Measurements from ENCODE around the gene CLEC2L. TPM values are rescaled to one million over a fixed set of nuclear protein-coding genes. Genes with fewer than 3 reads are reported as not detected.

CLEC2L gene
- total and polyA plus RNA-seq, 7 experiments from 2014 or later, result not detected

DNA sequence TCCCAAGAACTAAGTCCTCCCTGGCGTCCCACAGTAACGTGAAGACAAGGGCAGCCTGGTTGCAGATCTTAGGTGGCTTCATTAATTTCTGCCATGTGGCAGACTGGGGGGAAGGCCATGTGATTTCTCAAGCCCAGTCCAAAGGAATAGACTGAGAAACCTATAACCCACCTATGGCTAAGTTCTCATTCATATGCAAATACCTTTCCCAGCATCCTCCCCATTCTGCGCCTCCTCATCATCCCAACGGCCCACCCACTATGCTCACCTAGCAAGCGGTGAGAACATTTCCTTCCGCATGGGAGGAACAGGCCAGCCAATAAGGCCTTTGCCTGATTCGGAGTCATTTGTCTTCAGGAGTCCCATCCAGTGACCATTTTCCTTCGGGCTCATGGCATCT lies 8.2 kb upstream of the CLEC2L start:
- peaks cover 0 to 6% (median 0%) of the 10 kb centered on the region in 5 donors for H3K27me3 Mint-ChIP-seq
- no peaks in the 10 kb centered on the region for H3K36me3 Mint-ChIP-seq
- no peak overlapping the region for H3K27ac Mint-ChIP-seq
- ChIA-PET POLR2A (no interaction called here), CTCF (no interaction called here)
- H3K9me3 Mint-ChIP-seq, result peaks cover 0 to 3% (median 0%) of the 10 kb centered on the region in 11 donors
- no peaks in the 10 kb centered on the region for H3K36me3 ChIP-seq (ENCODE audit: control insufficient read depth in 2 of 3, insufficient read depth in 3 of 3, low read length in 3 of 3)
- H3K4me3 Mint-ChIP-seq, result no peak overlapping the region
- H3K9me3 ChIP-seq (ENCODE audit: control insufficient read depth in 2 of 3, low read length in 3 of 3), result no peaks in the 10 kb centered on the region
- intact Hi-C loops (cut with micrococcal nuclease), result no loop called here
- no peak for ATAC-seq
- H3K27me3 ChIP-seq (ENCODE audit: control insufficient read depth in 2 of 2, insufficient read depth in 2 of 2, low read length in 2 of 2), result no peaks in the 10 kb centered on the region
- H3K4me1 Mint-ChIP-seq, result no peaks in the 10 kb centered on the region
- H3K4me3 ChIP-seq (ENCODE audit: low read length), result no peak overlapping the region
- no peaks in the 10 kb centered on the region for H3K4me1 ChIP-seq (ENCODE audit: control insufficient read depth in 2 of 2, insufficient read depth in 2 of 2, low read length in 2 of 2)
- no peak for DNase-seq
- H3K27ac ChIP-seq (ENCODE audit: low read depth, low read length), result no peak overlapping the region

DNA sequence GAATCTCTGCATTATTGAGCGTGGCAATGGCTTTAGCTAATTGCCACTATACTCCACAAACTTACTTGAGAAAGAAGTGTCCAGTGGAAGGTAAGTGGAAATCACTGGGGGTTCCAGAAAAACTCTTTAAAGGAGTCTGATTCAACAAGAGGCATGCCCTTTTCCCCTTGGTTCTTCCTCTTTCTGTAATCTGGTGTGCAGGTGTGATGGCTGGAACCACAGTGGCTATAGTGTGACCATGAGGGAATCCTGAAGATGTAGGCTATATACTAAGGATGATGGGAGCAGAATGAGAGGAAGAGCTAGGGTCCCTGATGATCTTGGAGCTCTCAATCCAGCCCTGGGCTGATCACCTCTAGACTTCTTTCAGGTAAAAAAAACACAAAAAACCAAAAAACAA lies 2.0 kb upstream of the CLEC2L start:
- CTCF ChIA-PET, result no interaction called here
- POLR2A ChIA-PET, result no interaction called here
- H3K9me3 Mint-ChIP-seq, result peaks cover 0 to 14% (median 0%) of the 10 kb centered on the region in 11 donors
- peaks cover 0 to 12% (median 5%) of the 10 kb centered on the region in 7 donors for H3K4me1 Mint-ChIP-seq
- Histone ChIP-seq H3K36me3 (ENCODE audit: control insufficient read depth in 2 of 3, insufficient read depth in 3 of 3, low read length in 3 of 3) (no peaks in the 10 kb centered on the region), H3K4me1 (ENCODE audit: control insufficient read depth in 2 of 2, insufficient read depth in 2 of 2, low read length in 2 of 2) (no peaks in the 10 kb centered on the region), H3K9me3 (ENCODE audit: control insufficient read depth in 2 of 3, low read length in 3 of 3) (no peaks in the 10 kb centered on the region), H3K27ac (ENCODE audit: low read depth, low read length) (no peak overlapping the region), H3K4me3 (ENCODE audit: low read length) (no peak overlapping the region), H3K27me3 (ENCODE audit: control insufficient read depth in 2 of 2, insufficient read depth in 2 of 2, low read length in 2 of 2) (peaks cover 0 to 5% of the 10 kb centered on the region in 2 donors)
- H3K36me3 Mint-ChIP-seq, result peaks cover 0 to 10% (median 0%) of the 10 kb centered on the region in 5 donors
- intact Hi-C loops (cut with micrococcal nuclease), result no loop called here
- ATAC-seq (no peak), DNase-seq (no peak)
- no peak overlapping the region for H3K27ac Mint-ChIP-seq
- H3K27me3 Mint-ChIP-seq, result peaks cover 25 to 47% (median 38%) of the 10 kb centered on the region in 5 donors
- peak overlapping the region in 2 of 10 donors; percentile 15 to 60 for H3K4me3 Mint-ChIP-seq

DNA sequence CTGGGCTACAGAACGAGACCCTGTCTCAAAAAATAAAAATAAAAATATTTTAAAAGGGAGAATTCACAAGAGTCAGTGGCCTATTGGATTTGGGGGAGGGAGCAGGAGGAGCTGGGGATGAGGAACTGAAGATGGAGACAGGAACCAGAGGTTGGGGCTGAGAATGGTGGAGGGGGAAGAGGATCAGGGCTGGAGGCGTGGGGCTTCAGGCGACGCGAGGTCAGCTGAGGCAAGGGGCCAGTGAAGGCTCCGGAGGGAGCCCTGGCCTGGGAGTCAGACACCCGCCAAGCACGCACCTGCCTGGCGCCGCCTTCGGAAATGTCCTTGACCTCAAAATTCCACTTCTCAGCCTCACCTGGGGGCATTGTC lies 671 bp upstream of the CLEC2L start:
- Histone ChIP-seq H3K9me3 (ENCODE audit: control insufficient read depth in 2 of 3, low read length in 3 of 3) (no peaks in the 10 kb centered on the region), H3K4me3 (ENCODE audit: low read length) (no peak overlapping the region), H3K36me3 (ENCODE audit: control insufficient read depth in 2 of 3, insufficient read depth in 3 of 3, low read length in 3 of 3) (no peaks in the 10 kb centered on the region), H3K27ac (ENCODE audit: low read depth, low read length) (no peak overlapping the region), H3K4me1 (ENCODE audit: control insufficient read depth in 2 of 2, insufficient read depth in 2 of 2, low read length in 2 of 2) (no peaks in the 10 kb centered on the region), H3K27me3 (ENCODE audit: control insufficient read depth in 2 of 2, insufficient read depth in 2 of 2, low read length in 2 of 2) (peaks cover 0 to 5% of the 10 kb centered on the region in 2 donors)
- no peak for ATAC-seq
- Mint-ChIP-seq H3K27ac (no peak overlapping the region), H3K27me3 (peaks cover 25 to 46% (median 38%) of the 10 kb centered on the region in 5 donors), H3K9me3 (peaks cover 0 to 16% (median 0%) of the 10 kb centered on the region in 11 donors), H3K4me3 (peak overlapping the region in 6 of 10 donors; percentile 25 to 77 (median 54)), H3K4me1 (peaks cover 2 to 14% (median 9%) of the 10 kb centered on the region in 7 donors), H3K36me3 (peaks cover 0 to 10% (median 0%) of the 10 kb centered on the region in 5 donors)
- intact Hi-C loops (cut with micrococcal nuclease), result no loop called here
- DNase-seq, result no peak
- CTCF ChIA-PET, result no interaction called here
- POLR2A ChIA-PET, result no interaction called here

DNA sequence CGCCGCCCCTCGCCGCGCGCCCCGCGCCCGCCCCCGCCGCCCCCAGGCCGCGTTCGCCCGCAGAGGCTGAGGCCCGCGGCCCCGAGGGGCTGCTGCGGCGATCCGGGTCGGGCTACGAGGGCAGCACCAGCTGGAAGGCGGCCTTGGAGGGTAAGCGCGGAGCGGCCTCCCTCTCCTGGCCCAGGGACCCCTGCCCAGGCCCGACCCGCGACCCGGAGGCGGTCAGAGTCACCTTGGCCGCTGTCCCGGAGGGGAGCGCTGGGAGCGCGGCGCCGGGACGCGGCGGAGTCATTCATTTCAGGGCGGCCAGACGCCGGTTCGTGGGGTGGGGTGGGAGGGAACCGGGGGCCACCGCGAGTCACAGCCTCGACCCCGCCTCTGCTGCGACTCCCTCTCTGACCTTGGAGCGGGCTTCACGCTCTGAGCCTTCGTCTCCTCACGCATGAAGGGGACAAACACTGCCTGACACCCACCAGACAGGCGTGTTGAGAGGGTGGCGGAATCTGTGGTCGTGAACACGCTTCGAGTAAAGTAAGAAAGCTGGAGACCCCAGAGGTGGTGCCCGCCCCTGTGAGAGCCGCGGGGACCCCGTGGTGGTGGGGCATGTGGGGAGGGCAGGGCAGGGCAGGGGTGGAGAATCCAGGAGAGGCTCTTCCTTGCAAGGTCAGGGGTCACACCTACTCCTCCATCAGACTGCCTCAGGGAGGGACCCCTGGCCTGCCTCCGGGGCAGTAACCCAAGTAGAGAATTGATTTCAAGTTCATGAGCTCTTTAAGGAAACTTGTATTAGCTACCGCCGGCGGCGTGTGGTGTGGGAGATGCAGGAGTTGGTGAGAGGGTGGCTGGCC lies 707 bp downstream of the CLEC2L start:
- H3K36me3 Mint-ChIP-seq, result peaks cover 0 to 10% (median 0%) of the 10 kb centered on the region in 5 donors
- POLR2A ChIA-PET, result no interaction called here
- intact Hi-C loops (cut with micrococcal nuclease), result no loop called here
- H3K27me3 Mint-ChIP-seq, result peaks cover 25 to 50% (median 43%) of the 10 kb centered on the region in 5 donors
- Histone ChIP-seq H3K4me3 (ENCODE audit: low read length) (no peak overlapping the region), H3K9me3 (ENCODE audit: control insufficient read depth in 2 of 3, low read length in 3 of 3) (no peaks in the 10 kb centered on the region), H3K27ac (ENCODE audit: low read depth, low read length) (no peak overlapping the region), H3K4me1 (ENCODE audit: control insufficient read depth in 2 of 2, insufficient read depth in 2 of 2, low read length in 2 of 2) (no peaks in the 10 kb centered on the region), H3K36me3 (ENCODE audit: control insufficient read depth in 2 of 3, insufficient read depth in 3 of 3, low read length in 3 of 3) (no peaks in the 10 kb centered on the region), H3K27me3 (ENCODE audit: control insufficient read depth in 2 of 2, insufficient read depth in 2 of 2, low read length in 2 of 2) (peaks cover 0 to 5% of the 10 kb centered on the region in 2 donors)
- H3K9me3 Mint-ChIP-seq, result peaks cover 0 to 15% (median 0%) of the 10 kb centered on the region in 11 donors
- DNase-seq (no peak), ATAC-seq (no peak)
- peaks cover 2 to 14% (median 9%) of the 10 kb centered on the region in 7 donors for H3K4me1 Mint-ChIP-seq
- peak overlapping the region in 3 of 10 donors; percentile 9 to 59 (median 21) for H3K4me3 Mint-ChIP-seq
- CTCF ChIA-PET, result no interaction called here
- H3K27ac Mint-ChIP-seq, result no peak overlapping the region

DNA sequence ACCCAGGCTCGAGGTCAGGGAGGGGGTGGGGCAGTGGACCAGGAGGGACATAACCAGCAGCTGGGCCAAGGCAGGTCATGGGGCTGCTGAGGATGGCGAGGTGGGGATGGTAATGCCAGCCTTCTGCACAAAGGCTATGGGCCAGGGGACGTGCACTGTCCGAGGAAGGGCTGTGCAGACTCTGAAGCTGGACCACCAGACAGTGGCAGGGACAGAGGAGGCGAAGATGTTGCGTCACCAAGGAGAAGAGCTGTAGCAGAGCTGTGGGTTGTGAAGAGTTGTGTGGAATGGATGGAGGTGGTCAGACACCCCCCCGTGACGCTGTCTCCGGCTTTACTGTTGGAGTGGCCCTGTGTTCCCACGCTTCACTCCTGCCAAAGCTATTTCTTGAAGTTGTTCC lies 1.8 kb downstream of the CLEC2L start:
- peak overlapping the region in 1 of 10 donors; percentile 41 for H3K4me3 Mint-ChIP-seq
- H3K36me3 Mint-ChIP-seq, result peaks cover 0 to 10% (median 0%) of the 10 kb centered on the region in 5 donors
- Histone ChIP-seq H3K4me1 (ENCODE audit: control insufficient read depth in 2 of 2, insufficient read depth in 2 of 2, low read length in 2 of 2) (no peaks in the 10 kb centered on the region), H3K36me3 (ENCODE audit: control insufficient read depth in 2 of 3, insufficient read depth in 3 of 3, low read length in 3 of 3) (no peaks in the 10 kb centered on the region), H3K9me3 (ENCODE audit: control insufficient read depth in 2 of 3, low read length in 3 of 3) (no peaks in the 10 kb centered on the region), H3K27me3 (ENCODE audit: control insufficient read depth in 2 of 2, insufficient read depth in 2 of 2, low read length in 2 of 2) (peaks cover 0 to 5% of the 10 kb centered on the region in 2 donors), H3K4me3 (ENCODE audit: low read length) (no peak overlapping the region), H3K27ac (ENCODE audit: low read depth, low read length) (no peak overlapping the region)
- H3K27ac Mint-ChIP-seq, result no peak overlapping the region
- DNase-seq (no peak), ATAC-seq (no peak)
- H3K27me3 Mint-ChIP-seq, result peaks cover 25 to 53% (median 43%) of the 10 kb centered on the region in 5 donors
- intact Hi-C loops (cut with micrococcal nuclease), result no loop called here
- ChIA-PET POLR2A (no interaction called here), CTCF (interaction anchor here (1.3 kb wide), 1 partner anchor 25 kb away, joined by 3 read pairs; no protein-coding TSS in a partner anchor)
- H3K9me3 Mint-ChIP-seq, result peaks cover 0 to 15% (median 0%) of the 10 kb centered on the region in 11 donors
- peaks cover 2 to 14% (median 9%) of the 10 kb centered on the region in 7 donors for H3K4me1 Mint-ChIP-seq

DNA sequence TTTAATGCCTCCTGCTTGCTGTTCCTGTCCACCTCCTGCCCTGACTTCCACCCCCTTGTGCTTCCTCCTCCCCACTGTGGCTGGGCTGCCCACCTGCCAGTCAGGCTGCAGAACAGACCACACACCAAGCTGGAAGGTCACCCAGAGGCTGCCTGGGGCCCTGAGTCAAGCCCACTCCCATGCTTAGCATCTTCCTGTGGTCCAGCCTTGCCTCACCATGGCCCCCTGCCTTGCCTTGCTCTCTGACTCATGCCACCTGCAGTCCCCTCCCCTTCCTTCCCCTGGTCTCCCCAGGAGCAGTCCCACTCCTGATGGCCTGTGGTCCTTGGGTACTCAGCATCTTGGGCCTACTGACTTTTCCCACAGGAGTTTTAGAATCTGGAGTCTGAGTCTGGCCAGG lies 2.3 kb downstream of the CLEC2L start:
- Histone ChIP-seq H3K4me3 (ENCODE audit: low read length) (no peak overlapping the region), H3K27me3 (ENCODE audit: control insufficient read depth in 2 of 2, insufficient read depth in 2 of 2, low read length in 2 of 2) (peaks cover 0 to 5% of the 10 kb centered on the region in 2 donors), H3K4me1 (ENCODE audit: control insufficient read depth in 2 of 2, insufficient read depth in 2 of 2, low read length in 2 of 2) (no peaks in the 10 kb centered on the region), H3K9me3 (ENCODE audit: control insufficient read depth in 2 of 3, low read length in 3 of 3) (no peaks in the 10 kb centered on the region), H3K36me3 (ENCODE audit: control insufficient read depth in 2 of 3, insufficient read depth in 3 of 3, low read length in 3 of 3) (no peaks in the 10 kb centered on the region), H3K27ac (ENCODE audit: low read depth, low read length) (no peak overlapping the region)
- ChIA-PET CTCF (interaction anchor here (1.3 kb wide), 1 partner anchor 25 kb away, joined by 3 read pairs; no protein-coding TSS in a partner anchor), POLR2A (no interaction called here)
- Mint-ChIP-seq H3K36me3 (peaks cover 0 to 10% (median 0%) of the 10 kb centered on the region in 5 donors), H3K4me3 (peak overlapping the region in 2 of 10 donors; percentile 19 to 48), H3K4me1 (peaks cover 2 to 14% (median 9%) of the 10 kb centered on the region in 7 donors), H3K27ac (peak overlapping the region in 1 of 9 donors; percentile 36), H3K9me3 (peaks cover 0 to 15% (median 0%) of the 10 kb centered on the region in 11 donors), H3K27me3 (peaks cover 25 to 53% (median 43%) of the 10 kb centered on the region in 5 donors)
- no peak for ATAC-seq
- intact Hi-C loops (cut with micrococcal nuclease), result no loop called here
- no peak for DNase-seq

Data from naive thymus-derived CD4-positive, alpha-beta T cell (primary cell).